ENCODE measurements around the gene SLC6A18. TPM values are rescaled to one million over a fixed set of nuclear protein-coding genes. Genes with fewer than 3 reads are reported as not detected.
"Not testable (repeated sequence)": the region's sequence is repeated elsewhere in the genome, so short reads cannot be mapped to it uniquely, and the experiment has no call there.

SLC6A18 gene
- total RNA-seq, 1 donor from 2014 or later: not detected

GRCh38 chr5:1265026-1265425 lies 39.8 kb downstream of the SLC6A18 start:
- no peak for DNase-seq
- intact Hi-C loops (cut with DNase I): no loop called here
- ATAC-seq (ENCODE audit: poor library complexity): no peak

GRCh38 chr5:1265461-1266455 lies 40.6 kb downstream of the SLC6A18 start:
- DNase-seq (no peak), ATAC-seq (ENCODE audit: poor library complexity) (no peak)
- intact Hi-C loops (cut with DNase I): no loop called here

- ATAC-seq (ENCODE audit: poor library complexity) (no peak), DNase-seq (no peak)
- intact Hi-C loops (cut with DNase I): no loop called here
These were observed 41.6 kb downstream of the SLC6A18 start for GRCh38 chr5:1266791-1267190.

- ATAC-seq (ENCODE audit: poor library complexity); DNase-seq; intact Hi-C loops (cut with DNase I): not testable (repeated sequence)
These were observed 42.3 kb downstream of the SLC6A18 start for GRCh38 chr5:1267464-1267863.

GRCh38 chr5:1268056-1268455 lies 42.9 kb downstream of the SLC6A18 start:
- ATAC-seq (ENCODE audit: poor library complexity): no peak
- no peak for DNase-seq
- intact Hi-C loops (cut with DNase I): no loop called here

GRCh38 chr5:1268666-1269065 lies 43.5 kb downstream of the SLC6A18 start:
- intact Hi-C loops (cut with DNase I): no loop called here
- no peak for DNase-seq
- no peak for ATAC-seq (ENCODE audit: poor library complexity)

DNA sequence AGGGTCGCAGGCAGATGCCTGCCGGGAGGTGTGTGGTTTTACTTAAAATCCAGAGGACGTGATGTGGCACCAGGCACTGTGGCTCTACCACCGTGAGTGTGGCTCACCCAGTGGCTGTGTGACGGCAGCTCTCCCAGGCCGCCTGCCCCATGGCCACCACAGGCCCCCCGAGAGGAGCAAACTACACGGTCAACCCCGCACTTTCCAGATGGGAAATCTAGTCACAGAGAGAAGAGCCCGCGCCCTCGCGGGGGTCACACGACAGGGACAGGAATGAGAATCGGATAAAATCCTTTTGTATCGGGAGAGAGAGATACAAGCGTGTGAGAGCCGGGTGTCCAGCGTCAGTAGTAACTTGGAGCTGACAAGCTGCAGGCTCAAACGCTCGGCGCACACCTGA lies 45.2 kb downstream of the SLC6A18 start:
- intact Hi-C loops (cut with DNase I): no loop called here
- DNase-seq (no peak), ATAC-seq (ENCODE audit: poor library complexity) (no peak)

- no peak for DNase-seq
- no peak for ATAC-seq (ENCODE audit: poor library complexity)
- intact Hi-C loops (cut with DNase I): no loop called here
These were observed 46.0 kb downstream of the SLC6A18 start for GRCh38 chr5:1270933-1271914.

GRCh38 chr5:1272201-1272600 lies 47.0 kb downstream of the SLC6A18 start:
- intact Hi-C loops (cut with DNase I): no loop called here
- DNase-seq (no peak), ATAC-seq (ENCODE audit: poor library complexity) (no peak)

- no peak for ATAC-seq (ENCODE audit: poor library complexity)
- intact Hi-C loops (cut with DNase I): no loop called here
- no peak for DNase-seq
These were observed 48.6 kb downstream of the SLC6A18 start for GRCh38 chr5:1273745-1274144.

GRCh38 chr5:1274471-1274870 lies 49.3 kb downstream of the SLC6A18 start:
- intact Hi-C loops (cut with DNase I): no loop called here
- ATAC-seq (ENCODE audit: poor library complexity) (no peak), DNase-seq (no peak)

DNA sequence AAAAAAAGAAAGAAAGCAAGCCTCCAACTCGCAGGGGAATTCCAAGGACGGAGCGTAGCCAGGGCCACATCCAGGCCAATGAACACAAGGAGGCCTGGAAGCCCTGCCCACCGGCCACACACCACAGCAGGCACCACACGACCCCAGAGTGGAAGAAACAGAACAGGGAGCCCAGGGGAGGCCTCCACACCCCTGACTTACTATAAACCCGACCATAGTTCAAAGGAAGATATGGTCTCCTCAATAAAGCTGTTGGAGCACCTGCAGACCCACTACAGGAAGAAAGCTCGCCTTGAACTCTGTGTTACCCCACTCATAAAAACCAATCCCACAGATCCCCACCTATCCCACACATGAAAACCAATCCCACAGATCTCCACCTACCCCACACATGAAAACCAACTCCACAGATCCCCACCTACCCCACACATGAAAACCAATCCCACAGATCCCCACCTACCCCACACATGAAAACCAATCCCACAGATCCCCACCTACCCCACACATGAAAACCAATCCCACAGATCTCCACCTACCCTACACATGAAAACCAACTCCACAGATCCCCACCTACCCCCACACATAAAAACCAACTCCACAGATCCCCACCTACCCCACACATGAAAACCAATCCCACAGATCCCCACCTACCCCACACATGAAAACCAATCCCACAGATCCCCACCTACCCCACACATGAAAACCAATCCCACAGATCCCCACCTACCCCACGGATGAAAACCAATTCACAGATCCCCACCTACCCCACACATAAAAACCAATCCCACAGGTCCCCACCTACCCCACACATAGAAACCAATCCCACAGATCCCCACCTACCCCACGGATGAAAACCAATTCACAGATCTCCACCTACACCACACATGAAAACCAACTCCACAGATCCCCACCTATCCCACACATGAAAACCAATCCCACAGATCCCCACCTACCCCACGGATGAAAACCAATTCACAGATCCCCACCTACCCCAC lies 50.5 kb downstream of the SLC6A18 start:
- DNase-seq; intact Hi-C loops (cut with DNase I): not testable (repeated sequence)

DNA sequence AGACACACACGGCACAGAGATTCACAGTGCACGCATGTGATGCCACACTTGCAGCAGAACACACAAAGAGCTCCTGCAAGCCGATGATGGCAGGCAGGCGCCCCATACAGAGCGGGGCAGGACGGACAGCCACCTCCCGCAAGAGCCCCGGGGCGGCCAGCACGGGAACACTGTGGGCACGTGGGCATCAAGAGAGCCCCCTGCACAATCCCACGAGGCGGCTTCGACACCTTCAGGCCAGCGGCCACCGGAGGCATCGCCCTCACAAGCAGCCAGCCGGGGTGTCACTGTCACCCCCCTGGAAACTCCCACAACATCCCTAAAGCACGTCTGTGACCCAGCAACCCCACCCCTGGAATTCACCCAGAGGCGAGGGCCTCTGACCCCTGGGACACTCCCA lies 51.7 kb downstream of the SLC6A18 start:
- DNase-seq (no peak), ATAC-seq (ENCODE audit: poor library complexity) (no peak)
- intact Hi-C loops (cut with DNase I): no loop called here

More for the DNA sequence above, 50.5 kb downstream of the SLC6A18 start:
- not testable (repeated sequence) for ATAC-seq (ENCODE audit: poor library complexity)

GRCh38 chr5:1277331-1277730 lies 52.1 kb downstream of the SLC6A18 start:
- no peak for ATAC-seq (ENCODE audit: poor library complexity)
- intact Hi-C loops (cut with DNase I): no loop called here
- no peak for DNase-seq

DNA sequence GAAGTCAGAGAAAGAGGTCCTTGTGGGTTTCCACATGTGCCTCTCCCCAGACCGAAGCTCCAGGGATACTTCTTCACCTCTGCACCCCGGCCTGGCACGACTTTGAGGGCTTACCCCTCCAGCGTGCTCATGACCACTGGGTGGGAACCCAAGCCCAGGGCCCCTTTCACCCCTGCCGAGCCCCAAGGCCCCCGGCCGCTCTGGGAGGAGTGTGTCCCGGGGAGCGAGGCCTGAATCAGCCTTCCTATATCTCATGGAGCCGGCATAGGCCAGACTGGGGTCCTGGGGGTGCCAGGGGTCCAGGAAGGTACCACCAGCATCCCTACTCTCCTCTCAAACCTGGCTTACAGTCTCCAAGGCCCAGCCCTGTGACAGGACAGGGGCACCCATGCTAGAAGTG lies 52.6 kb downstream of the SLC6A18 start:
- ATAC-seq (ENCODE audit: poor library complexity) (no peak), DNase-seq (no peak)
- intact Hi-C loops (cut with DNase I): no loop called here

DNA sequence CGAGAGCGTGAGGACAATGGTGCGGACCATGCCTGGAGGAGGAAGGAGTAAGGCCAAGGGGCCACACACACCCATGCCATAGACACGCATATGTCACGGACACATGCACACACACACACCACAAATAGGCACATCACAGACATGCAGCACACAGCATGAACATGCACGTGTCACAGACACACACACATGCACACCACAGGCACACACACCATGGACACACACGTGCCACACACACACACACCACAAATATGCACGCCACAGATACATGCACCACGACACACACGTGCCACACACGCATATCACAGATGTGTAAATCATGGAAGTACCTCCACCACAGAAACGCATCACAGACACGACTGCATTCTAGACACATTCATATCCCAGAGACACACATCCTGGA lies 53.0 kb downstream of the SLC6A18 start:
- ATAC-seq (ENCODE audit: poor library complexity): no peak
- no peak for DNase-seq

DNA sequence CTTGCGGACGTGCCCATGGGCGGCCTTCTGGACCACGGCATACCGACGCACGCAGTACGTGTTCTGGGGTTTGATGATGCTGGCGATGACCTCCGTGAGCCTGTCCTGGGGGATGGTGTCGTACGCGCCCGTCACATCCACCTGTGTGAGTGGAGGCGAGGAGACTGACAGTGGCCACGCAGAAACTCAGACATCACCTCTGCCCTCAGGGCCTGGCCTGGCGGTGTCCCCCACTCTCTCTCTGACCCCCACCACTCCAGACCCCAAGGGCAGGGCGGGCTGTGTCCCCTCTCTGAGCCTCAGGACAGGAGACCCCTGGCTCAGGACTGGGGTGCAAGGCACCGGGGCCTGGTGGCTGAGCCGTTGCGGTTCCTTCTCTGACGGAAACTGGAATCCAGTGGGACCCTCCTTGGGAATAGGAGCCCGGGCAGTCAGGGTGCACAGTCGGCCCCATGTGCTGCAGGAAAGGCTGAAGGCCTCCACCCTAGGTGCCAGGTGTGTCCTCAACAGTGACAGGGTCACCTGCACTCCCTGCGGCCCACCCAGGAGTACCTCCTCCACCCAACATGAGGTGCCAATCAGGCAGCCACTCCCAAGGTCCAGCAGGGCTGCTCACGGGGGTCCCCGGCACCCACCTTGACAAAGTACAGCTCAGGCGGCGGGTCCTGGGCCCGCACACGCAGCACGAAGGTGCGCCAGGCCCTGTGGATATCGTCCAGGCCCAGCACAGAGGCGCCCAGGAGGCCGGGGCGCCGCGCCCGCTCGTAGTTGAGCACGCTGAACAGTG lies 53.7 kb downstream of the SLC6A18 start:
- intact Hi-C loops (cut with DNase I): no loop called here
- no peak for ATAC-seq (ENCODE audit: poor library complexity)
- DNase-seq: peak; percentile 32

More for the DNA sequence above, 53.0 kb downstream of the SLC6A18 start:
- intact Hi-C loops (cut with DNase I): no loop called here

All from Right ventricle myocardium superior (tissue), 1 donor.